MCF 10A (cell line): ENCODE results near the gene KLK13. TPM values are rescaled to one million over a fixed set of nuclear protein-coding genes. Genes with fewer than 3 reads are reported as not detected.

ENCODE experiments used
- BruUV-seq: library from RNA; stranded (reverse); fragments of 400-500 nt; replicated peaks from 2 replicates; lab custom pipeline; 2021; lab: Mats Ljungman, UMichigan
- CTCF ChIA-PET: fragments of 300-600 bp; sonication (Branson Sonifier 250); formaldehyde crosslinking; extraction: SDS; loops from one replicate; lab custom pipeline; 2021; ENCODE audit warnings: antibody characterized with exemption, inconsistent platforms; lab: Yijun Ruan, JAX
- POLR2A ChIA-PET: fragments of 300-600, 350-650 bp; sonication (Branson Sonifier 250); formaldehyde crosslinking; extraction: SDS; loops from one replicate; lab custom pipeline; 2020; ENCODE audit warnings: antibody characterized with exemption, inconsistent platforms; lab: Yijun Ruan, JAX
- DNase-seq: peaks from one replicate; pipeline ENCODE4 v3.0.0-alpha.2; 2018; ENCODE audit not compliant: unreplicated experiment
- H3K27ac Mint-ChIP-seq: one replicate; pipeline ENCODE4 v1.8.0; 2022; ENCODE audit warnings: mild to moderate bottlenecking, low read depth, mixed read lengths; ENCODE audit not compliant: unreplicated experiment
- H3K27me3 Mint-ChIP-seq: one replicate; pipeline ENCODE4 v1.8.0; 2022; ENCODE audit warnings: mixed read lengths; ENCODE audit not compliant: insufficient read depth, unreplicated experiment
- H3K36me3 Mint-ChIP-seq: one replicate; pipeline ENCODE4 v1.8.0; 2022; ENCODE audit warnings: mild to moderate bottlenecking, moderate library complexity, mixed read lengths; ENCODE audit not compliant: insufficient read depth, unreplicated experiment
- H3K4me1 Mint-ChIP-seq: one replicate; pipeline ENCODE4 v1.8.0; 2022; ENCODE audit warnings: mixed read lengths; ENCODE audit not compliant: insufficient read depth, unreplicated experiment
- H3K4me3 Mint-ChIP-seq: one replicate; pipeline ENCODE4 v1.8.0; 2022; ENCODE audit warnings: mild to moderate bottlenecking, moderate library complexity, mixed read lengths; ENCODE audit not compliant: unreplicated experiment
- H3K9me3 Mint-ChIP-seq: one replicate; pipeline ENCODE4 v1.8.0; 2022; ENCODE audit warnings: mixed read lengths; ENCODE audit not compliant: unreplicated experiment
- CTCF ChIP-seq: fragments of 200-600 bp; IDR thresholded peaks from one replicate; pipeline ENCODE4 v1.8.0; 2022; ENCODE audit warnings: antibody characterized with exemption, mild to moderate bottlenecking; ENCODE audit not compliant: unreplicated experiment
- intact Hi-C: fragments of 100-400 bp; cut with micrococcal nuclease; formaldehyde crosslinking; loops from 2 replicates; pipeline ENCODE4 v1.14.1; 2022
- total RNA-seq: library from RNA; stranded (reverse); gene quantifications from 2 replicates; pipeline ENCODE4 v1.2.3, GENCODE V29; 2022

KLK13 gene
- total RNA-seq, 1 experiment from 2014 or later, result not detected

- DNase-seq, result no peak
- intact Hi-C loops, result no loop called here
- no peak for TF ChIP-seq CTCF
- CTCF ChIA-PET, result no interaction called here
- no peaks in the 10 kb centered on the region for H3K36me3 Mint-ChIP-seq
- peaks cover 12% of the 10 kb centered on the region for H3K27me3 Mint-ChIP-seq
- H3K27ac Mint-ChIP-seq, result no peak overlapping the region
- H3K9me3 Mint-ChIP-seq, result no peaks in the 10 kb centered on the region
- POLR2A ChIA-PET, result no interaction called here
- H3K4me3 Mint-ChIP-seq, result no peak overlapping the region
- H3K4me1 Mint-ChIP-seq, result no peaks in the 10 kb centered on the region
- BruUV-seq, result no TSS peak
Measured at GRCh38 chr19:51083783-51084182, 18.9 kb upstream of the KLK13 start.

- Mint-ChIP-seq H3K27ac (no peak overlapping the region), H3K9me3 (no peaks in the 10 kb centered on the region), H3K4me1 (no peaks in the 10 kb centered on the region), H3K4me3 (no peak overlapping the region), H3K36me3 (no peaks in the 10 kb centered on the region), H3K27me3 (peaks cover 12% of the 10 kb centered on the region)
- intact Hi-C loops, result no loop called here
- BruUV-seq, result no TSS peak
- no peak for TF ChIP-seq CTCF
- no peak for DNase-seq
- ChIA-PET CTCF (no interaction called here), POLR2A (no interaction called here)
Measured at GRCh38 chr19:51083181-51083580, 18.3 kb upstream of the KLK13 start.

GRCh38 chr19:51082611-51083010 lies 17.7 kb upstream of the KLK13 start, which contains the start of gene KLK14:
Gene KLK14 (minus strand): TSS chr19:51082887. CDS start chr19:51082614, 273 bp downstream.
- intact Hi-C loops, result no loop called here
- Mint-ChIP-seq H3K27me3 (peaks cover 12% of the 10 kb centered on the region), H3K4me1 (no peaks in the 10 kb centered on the region), H3K9me3 (no peaks in the 10 kb centered on the region), H3K4me3 (no peak within 1 kb of the TSS), H3K27ac (no peak within 1 kb of the TSS), H3K36me3 (no peaks in the 10 kb centered on the region)
- no peak for TF ChIP-seq CTCF
- POLR2A ChIA-PET, result no interaction called here
- no TSS peak for BruUV-seq
- DNase-seq, result no peak
- CTCF ChIA-PET, result no interaction called here

- no peak for TF ChIP-seq CTCF
- Mint-ChIP-seq H3K9me3 (peaks cover 2% of the 10 kb centered on the region), H3K4me3 (no peak overlapping the region), H3K27me3 (peaks cover 12% of the 10 kb centered on the region), H3K36me3 (no peaks in the 10 kb centered on the region), H3K4me1 (no peaks in the 10 kb centered on the region), H3K27ac (no peak overlapping the region)
- no peak for DNase-seq
- ChIA-PET CTCF (interaction anchor here (1.5 to 1.8 kb wide), 2 partner anchors 9 to 35 kb away, joined by 3 to 5 read pairs; no protein-coding TSS in a partner anchor), POLR2A (no interaction called here)
- intact Hi-C loops, result no loop called here
- BruUV-seq, result no TSS peak
Measured at GRCh38 chr19:51081476-51081875, 16.6 kb upstream of the KLK13 start.
